Inferior parietal cortex (tissue), 1 donor: ENCODE measurements around the gene SCNM1.
A peak's percentile ranks its signal among the peaks of the same experiment; 100 is the strongest.
"Not testable (repeated sequence)": the region's sequence is repeated elsewhere in the genome, so short reads cannot be mapped to it uniquely, and the experiment has no call there.

ENCODE experiments used
- DNase-seq: peaks from one replicate; pipeline ENCODE4 v3.0.0-alpha.2; 2016; ENCODE audit errors: extremely low spot score

Gene SCNM1

GRCh38 chr1:151146412-151147131 is 19.4 kb upstream of the SCNM1 start, which contains the start of gene SEMA6C:
TSS of gene SEMA6C (minus strand) at chr1:151146631. CDS start at chr1:151142621, 4,010 bp downstream.
- DNase-seq: peak; percentile 94

DNA sequence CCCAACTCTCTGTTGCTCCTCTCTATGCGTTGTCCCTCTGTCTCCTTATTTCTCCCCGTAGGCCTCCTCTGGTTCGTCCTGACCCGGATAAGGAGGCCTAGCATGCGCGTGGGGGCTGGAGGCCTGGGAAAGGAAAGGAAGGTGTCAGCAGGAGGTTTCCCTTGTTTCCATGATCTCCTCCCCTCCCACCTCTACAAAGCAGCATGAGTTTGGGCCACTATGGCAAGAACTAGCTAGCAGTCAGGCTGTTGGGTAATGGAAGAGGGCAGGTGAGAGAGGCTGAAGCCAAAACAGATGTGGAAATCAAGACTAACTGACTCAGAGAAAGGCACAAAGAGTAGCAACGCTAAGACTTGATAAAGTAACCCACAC is 18.8 kb upstream of the SCNM1 start:
- DNase-seq: no peak

DNA sequence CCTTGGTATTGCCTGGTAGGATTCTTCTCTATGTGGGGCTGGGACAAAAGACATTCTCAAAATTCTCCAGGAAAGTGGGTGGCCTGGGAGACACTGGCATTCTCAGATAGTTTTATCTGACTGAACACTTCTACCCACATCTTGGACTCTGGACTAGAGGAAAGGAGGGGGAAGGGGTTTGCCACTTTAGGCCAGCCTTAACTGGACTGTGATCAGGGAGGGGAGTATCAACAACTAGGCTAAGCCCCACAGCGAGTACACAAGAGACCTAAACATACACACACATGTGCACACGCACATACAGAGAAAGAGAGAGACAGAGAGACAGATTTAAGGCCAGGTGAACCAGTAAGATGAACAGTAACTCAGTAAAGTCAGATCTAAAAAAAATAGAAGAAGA is 18.3 kb upstream of the SCNM1 start:
- no peak for DNase-seq

GRCh38 chr1:151156515-151156819 is 9.5 kb upstream of the SCNM1 start, which contains the start of gene TNFAIP8L2:
TSS of gene TNFAIP8L2 (plus strand) at chr1:151156649. CDS start at chr1:151158698, 2,049 bp downstream.
- no peak for DNase-seq

DNA sequence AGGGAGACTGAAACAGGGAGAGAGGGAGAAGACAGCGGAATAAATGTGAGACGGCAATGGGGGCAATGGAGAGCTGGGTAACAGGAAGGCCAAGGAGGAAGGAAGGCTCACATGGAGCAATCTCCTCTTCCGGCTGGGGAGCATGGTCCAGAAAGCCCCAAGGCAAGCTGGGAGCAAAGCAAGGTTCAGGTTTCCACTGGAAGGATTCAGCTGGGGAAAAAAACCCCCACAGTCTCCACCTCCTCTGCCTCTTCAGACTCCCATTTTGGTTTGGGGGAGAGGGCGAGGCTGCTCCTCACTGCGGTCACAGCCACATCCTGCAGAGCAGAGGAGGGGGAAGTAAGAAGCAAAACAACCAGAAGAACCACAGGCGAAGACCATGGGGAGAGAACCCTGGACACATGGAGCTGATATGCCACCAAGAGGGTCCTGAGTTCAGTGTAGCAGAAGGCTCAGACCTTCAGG is 8.8 kb upstream of the SCNM1 start:
- DNase-seq: no peak

- DNase-seq: no peak
These were observed 7.6 kb upstream of the SCNM1 start for GRCh38 chr1:151158326-151158725.

DNA sequence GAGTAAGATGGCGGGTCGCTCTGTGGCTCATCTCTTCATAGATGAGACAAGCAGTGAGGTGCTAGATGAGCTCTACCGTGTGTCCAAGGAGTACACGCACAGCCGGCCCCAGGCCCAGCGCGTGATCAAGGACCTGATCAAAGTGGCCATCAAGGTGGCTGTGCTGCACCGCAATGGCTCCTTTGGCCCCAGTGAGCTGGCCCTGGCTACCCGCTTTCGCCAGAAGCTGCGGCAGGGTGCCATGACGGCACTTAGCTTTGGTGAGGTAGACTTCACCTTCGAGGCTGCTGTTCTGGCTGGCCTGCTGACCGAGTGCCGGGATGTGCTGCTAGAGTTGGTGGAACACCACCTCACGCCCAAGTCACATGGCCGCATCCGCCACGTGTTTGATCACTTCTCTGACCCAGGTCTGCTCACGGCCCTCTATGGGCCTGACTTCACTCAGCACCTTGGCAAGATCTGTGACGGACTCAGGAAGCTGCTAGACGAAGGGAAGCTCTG is 7.1 kb upstream of the SCNM1 start:
- no peak for DNase-seq

GRCh38 chr1:151159373-151159772 is 6.6 kb upstream of the SCNM1 start:
- no peak for DNase-seq

GRCh38 chr1:151164732-151165280 is 1.1 kb upstream of the SCNM1 start:
- no peak for DNase-seq

GRCh38 chr1:151165281-151165737 is 635 bp upstream of the SCNM1 start:
- peak; percentile 42 for DNase-seq

GRCh38 chr1:151166505-151166956 is 587 bp downstream of the SCNM1 start:
- DNase-seq: no peak

GRCh38 chr1:151167116-151167515 is 1.2 kb downstream of the SCNM1 start:
- no peak for DNase-seq

GRCh38 chr1:151171190-151171589 is 5.2 kb downstream of the SCNM1 start:
- DNase-seq: no peak

DNA sequence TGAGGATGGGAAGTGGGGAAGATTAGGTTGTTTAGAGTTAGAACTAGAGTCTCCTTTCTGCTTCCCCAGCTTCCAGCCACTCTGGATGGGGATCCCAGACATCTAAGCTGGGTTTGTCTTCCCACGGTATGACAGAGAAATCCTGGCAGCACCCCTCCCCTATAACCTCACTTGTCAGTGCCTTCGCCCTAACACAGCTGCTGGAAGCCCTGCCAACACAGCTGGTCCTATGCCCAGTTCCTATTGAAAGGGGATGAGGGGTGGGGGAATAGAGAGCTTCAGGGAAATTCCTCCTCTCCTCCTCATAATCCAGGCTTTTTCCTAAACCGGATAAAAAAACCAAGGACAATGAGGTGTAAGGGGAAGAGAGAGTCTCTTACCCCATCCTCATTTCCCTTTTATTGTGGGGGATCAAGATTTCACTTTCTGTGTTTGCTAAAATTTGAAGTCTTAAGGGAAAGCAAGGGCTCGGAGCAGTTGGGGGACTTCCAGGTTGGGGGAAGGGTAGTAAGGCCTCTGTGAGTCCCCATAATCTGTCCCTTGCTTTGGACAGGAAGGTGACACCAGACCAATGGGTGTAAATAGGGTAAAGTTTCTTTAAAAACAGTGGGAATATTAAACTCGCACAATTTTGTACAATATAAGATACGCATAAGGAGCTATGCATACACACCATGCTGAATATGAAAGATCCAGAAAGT is 9.2 kb downstream of the SCNM1 start:
- peak; percentile 67 for DNase-seq

DNA sequence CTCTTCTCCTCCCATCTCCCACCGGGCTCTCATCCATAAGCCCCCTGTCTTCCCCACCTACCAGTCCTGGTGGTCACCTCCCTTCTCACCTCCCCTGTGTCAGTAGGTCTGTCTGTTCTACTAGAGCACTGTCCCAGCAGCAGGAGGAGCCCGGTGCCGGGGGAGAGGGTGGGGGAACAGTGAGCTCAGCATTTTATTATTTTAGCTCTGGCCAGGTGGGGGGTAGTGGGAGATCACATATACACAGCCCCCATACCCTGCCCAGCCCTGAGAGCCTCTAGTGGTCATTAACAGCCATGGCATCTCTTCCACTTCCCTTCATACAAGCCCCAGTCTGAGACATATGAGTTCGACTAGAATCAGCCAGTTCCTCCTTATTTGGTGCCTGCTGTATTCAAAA is 9.9 kb downstream of the SCNM1 start, which contains the start of gene TMOD4:
Gene TMOD4 (minus strand): TSS at position 119 of the 400 bp plus-strand sequence. CDS start 1,106 bp downstream, outside the sequence.
- no peak for DNase-seq

- DNase-seq: no peak
These were observed 10.6 kb downstream of the SCNM1 start for GRCh38 chr1:151176514-151177045.

GRCh38 chr1:151184211-151184610 is 18.3 kb downstream of the SCNM1 start:
- DNase-seq: no peak

GRCh38 chr1:151187205-151187604 is 21.3 kb downstream of the SCNM1 start:
- no peak for DNase-seq

DNA sequence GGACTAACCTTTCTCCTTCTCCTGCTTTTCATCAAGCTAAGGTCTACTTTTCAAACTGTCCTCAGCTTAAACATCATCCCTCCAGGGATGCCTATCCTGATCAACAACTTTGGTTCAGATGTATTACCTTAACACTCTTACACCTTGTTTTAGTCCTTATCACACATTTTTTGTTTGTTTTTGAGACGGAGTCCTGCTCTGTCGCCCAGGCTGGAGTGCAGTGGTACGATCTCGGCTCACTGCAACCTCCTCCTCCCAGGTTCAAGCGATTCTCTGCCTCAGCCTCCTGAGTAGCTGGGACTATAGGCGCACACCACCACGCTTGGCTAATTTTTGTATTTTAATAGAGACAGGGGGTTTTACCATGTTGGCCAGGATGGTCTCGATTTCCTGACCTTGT is 22.7 kb downstream of the SCNM1 start:
- DNase-seq: not testable (repeated sequence)

- peak; percentile 89 for DNase-seq
These were observed 23.9 kb downstream of the SCNM1 start, which contains the start of gene VPS72 for GRCh38 chr1:151189637-151190445. TSS of gene VPS72 (minus strand) at chr1:151190197. CDS start at chr1:151190121, 76 bp downstream.

GRCh38 chr1:151192047-151192446 is 26.1 kb downstream of the SCNM1 start:
- DNase-seq: no peak
